GM12801 (cell line): Measurements from ENCODE around the gene MYO18A.

ENCODE experiments used
- CTCF ChIP-seq: IDR thresholded peaks from one replicate; pipeline ENCODE4 v1.5.1; 2011; ENCODE audit warnings: control low read depth; ENCODE audit not compliant: insufficient read length; ENCODE audit errors: extremely low read depth

Gene MYO18A

GRCh38 chr17:29129731-29130130 is 50.5 kb downstream of the MYO18A start:
- no peak for TF ChIP-seq CTCF

GRCh38 chr17:29127840-29128239 is 52.4 kb downstream of the MYO18A start:
- TF ChIP-seq CTCF = no peak

- TF ChIP-seq CTCF = no peak
Observed at GRCh38 chr17:29126268-29126930, 53.8 kb downstream of the MYO18A start.

GRCh38 chr17:29125651-29126050 is 54.5 kb downstream of the MYO18A start:
- no peak for TF ChIP-seq CTCF

- TF ChIP-seq CTCF = no peak
Observed at GRCh38 chr17:29124925-29125273, 55.3 kb downstream of the MYO18A start.

GRCh38 chr17:29124135-29124924 is 55.9 kb downstream of the MYO18A start:
- no peak for TF ChIP-seq CTCF

- no peak for TF ChIP-seq CTCF
Observed at GRCh38 chr17:29123111-29123510, 57.1 kb downstream of the MYO18A start.
